Muscle of leg (tissue), 16 donors: ENCODE results near the gene TLDC2. TPM values are rescaled to one million over a fixed set of nuclear protein-coding genes. Genes with fewer than 3 reads are reported as not detected.
A peak's percentile ranks its signal among the peaks of the same experiment; 100 is the strongest.

ENCODE experiments used
- DNase-seq: peaks from one replicate; pipeline ENCODE4 v3.0.0; 2013
- H3K27ac ChIP-seq: one replicate; pipeline ENCODE4 v1.5.1; 2013; ENCODE audit warnings: mild to moderate bottlenecking, low read length, control low read depth
- H3K27me3 ChIP-seq: one replicate; pipeline ENCODE4 v1.6.1; 2013; ENCODE audit warnings: low read length; ENCODE audit not compliant: control insufficient read depth, insufficient read depth
- H3K36me3 ChIP-seq: one replicate; pipeline ENCODE4 v1.6.1; 2013; ENCODE audit warnings: low read length; ENCODE audit not compliant: control insufficient read depth, insufficient read depth
- H3K4me1 ChIP-seq: one replicate; pipeline ENCODE4 v1.6.1; 2013; ENCODE audit warnings: low read length; ENCODE audit not compliant: control insufficient read depth, insufficient read depth
- H3K4me3 ChIP-seq: one replicate; pipeline ENCODE4 v1.5.1; 2013; ENCODE audit warnings: low read length, control low read depth
- H3K9me3 ChIP-seq: replicated peaks from 2 replicates; pipeline ENCODE4 v1.6.1; 2013; ENCODE audit warnings: low read depth, low read length; ENCODE audit not compliant: control insufficient read depth
- WGBS: methylation state at CpG from one replicate; pipeline ENCODE4 v1.1.5; 2013; ENCODE audit warnings: missing lambda C conversion rate; ENCODE audit not compliant: insufficient coverage; 5-methylcytosine and 5-hydroxymethylcytosine counted together
- long read RNA-seq, 11 donors: transcript quantifications; one replicate each; lab custom pipeline, GENCODE V29; 2026
- polyA plus RNA-seq, 8 donors: library from polyadenylated mRNA; unstranded; fragments of 120-200 nt; gene quantifications; one replicate each; pipeline versions ENCODE4 v1.2.1 to v1.2.3, GENCODE V29; 2013; ENCODE audit warnings: inconsistent platforms in 1 of 8, low replicate concordance in 1 of 8; ENCODE audit not compliant: insufficient read length in 8 of 8, insufficient read depth in 1 of 8
- total RNA-seq: library from RNA; stranded (reverse); fragments of 120-200 nt; gene quantifications from one replicate; pipeline ENCODE4 v1.2.4, GENCODE V29; 2013

Gene TLDC2
- total RNA-seq, result 0.04 TPM
- polyA plus RNA-seq, result under 1 TPM in 7 of 8 donors, not detected in 1; 0.15 to 0.45 (median 0.26) TPM
- long read RNA-seq, donor 1, partial matches to known transcripts, result 6 of 6 reads
- long read RNA-seq, donor 1, other reads (novel, unspliced or antisense), result 0 of 6 reads
- long read RNA-seq, donor 2, result 0 reads
- long read RNA-seq, donor 3, partial matches to known transcripts, result 0 of 6 reads
- long read RNA-seq, donor 3, other reads (novel, unspliced or antisense), result 6 of 6 reads
- long read RNA-seq, donor 4, result 0 reads
- long read RNA-seq, donor 5, partial matches to known transcripts, result 0 of 12 reads
- long read RNA-seq, donor 5, other reads (novel, unspliced or antisense), result 12 of 12 reads
- long read RNA-seq, donor 6, result 0 reads
- long read RNA-seq, donor 7, partial matches to known transcripts, result 5 of 5 reads
- long read RNA-seq, donor 7, other reads (novel, unspliced or antisense), result 0 of 5 reads
- long read RNA-seq, donor 8, result 0 reads
- long read RNA-seq, donor 9, result 0 reads
- long read RNA-seq, donor 10, result 0 reads
- long read RNA-seq, donor 11, result 0 reads

- Histone ChIP-seq H3K27me3 (peaks cover 8% of the 10 kb centered on the region), H3K27ac (no peak within 1 kb of the TSS), H3K4me3 (no peak within 1 kb of the TSS), H3K9me3 (no peaks in the 10 kb centered on the region), H3K36me3 (no peaks in the 10 kb centered on the region), H3K4me1 (no peaks in the 10 kb centered on the region)
- DNase-seq, result no peak
- 76% methylated on average over 7 of the region's 14 CpGs for WGBS
These were observed at the start of gene TLDC2 for GRCh38 chr20:36875702-36876472. Gene TLDC2, plus strand, starts transcription at chr20:36876138. Its CDS starts 37 bp downstream, at chr20:36876175.

GRCh38 chr20:36826554-36827244 lies 49.2 kb upstream of the TLDC2 start:
- H3K27ac ChIP-seq, result no peak overlapping the region
- 80% methylated on average over 1 of the region's 7 CpGs for WGBS
- no peaks in the 10 kb centered on the region for H3K27me3 ChIP-seq
- peaks cover 31% of the 10 kb centered on the region for H3K4me1 ChIP-seq
- H3K9me3 ChIP-seq, result no peaks in the 10 kb centered on the region
- H3K36me3 ChIP-seq, result peaks cover 76% of the 10 kb centered on the region
- no peak for DNase-seq
- H3K4me3 ChIP-seq, result no peak overlapping the region

GRCh38 chr20:36827541-36828279 lies 48.2 kb upstream of the TLDC2 start:
- Histone ChIP-seq H3K9me3 (no peaks in the 10 kb centered on the region), H3K27me3 (no peaks in the 10 kb centered on the region), H3K36me3 (peaks cover 70% of the 10 kb centered on the region), H3K4me1 (peaks cover 31% of the 10 kb centered on the region), H3K27ac (no peak overlapping the region), H3K4me3 (no peak overlapping the region)
- DNase-seq, result no peak
- WGBS, result 81% methylated on average over 3 of the region's 11 CpGs

GRCh38 chr20:36830791-36831691 lies 44.9 kb upstream of the TLDC2 start:
- Histone ChIP-seq H3K27ac (peak overlapping the region; percentile 44), H3K4me1 (peaks cover 42% of the 10 kb centered on the region), H3K27me3 (no peaks in the 10 kb centered on the region), H3K4me3 (no peak overlapping the region), H3K9me3 (no peaks in the 10 kb centered on the region), H3K36me3 (peaks cover 52% of the 10 kb centered on the region)
- whole genome bisulfite sequencing, result 70% methylated on average over 6 of the region's 11 CpGs
- peak; percentile 39 for DNase-seq

- Histone ChIP-seq H3K27me3 (no peaks in the 10 kb centered on the region), H3K9me3 (no peaks in the 10 kb centered on the region), H3K27ac (peak overlapping the region; percentile 69), H3K36me3 (peaks cover 49% of the 10 kb centered on the region), H3K4me3 (no peak overlapping the region), H3K4me1 (peaks cover 49% of the 10 kb centered on the region)
- no peak for DNase-seq
- WGBS, result 50% methylated on average over 1 of the region's 7 CpGs
These were observed 43.1 kb upstream of the TLDC2 start for GRCh38 chr20:36832791-36833190.

- Histone ChIP-seq H3K4me3 (no peak overlapping the region), H3K9me3 (no peaks in the 10 kb centered on the region), H3K27me3 (no peaks in the 10 kb centered on the region), H3K27ac (peak overlapping the region; percentile 69), H3K4me1 (peaks cover 49% of the 10 kb centered on the region), H3K36me3 (peaks cover 45% of the 10 kb centered on the region)
- 70% methylated on average over 5 of the region's 19 CpGs for WGBS
- DNase-seq, result peak; percentile 80
These were observed 42.5 kb upstream of the TLDC2 start for GRCh38 chr20:36833275-36834020.

- DNase-seq, result no peak
- H3K27ac ChIP-seq, result peak overlapping the region; percentile 88
- 100% methylated on average over 3 of the region's 5 CpGs for WGBS
- peaks cover 49% of the 10 kb centered on the region for H3K4me1 ChIP-seq
- H3K4me3 ChIP-seq, result no peak overlapping the region
- H3K36me3 ChIP-seq, result peaks cover 42% of the 10 kb centered on the region
- no peaks in the 10 kb centered on the region for H3K9me3 ChIP-seq
- H3K27me3 ChIP-seq, result no peaks in the 10 kb centered on the region
These were observed 40.9 kb upstream of the TLDC2 start for GRCh38 chr20:36835025-36835424.

GRCh38 chr20:36835453-36836198 lies 40.3 kb upstream of the TLDC2 start:
- WGBS, result 5% methylated on average over 16 of the region's 28 CpGs
- H3K27me3 ChIP-seq, result no peaks in the 10 kb centered on the region
- peaks cover 49% of the 10 kb centered on the region for H3K4me1 ChIP-seq
- peaks cover 36% of the 10 kb centered on the region for H3K36me3 ChIP-seq
- H3K9me3 ChIP-seq, result no peaks in the 10 kb centered on the region
- peak overlapping the region; percentile 88 for H3K27ac ChIP-seq
- peak; percentile 99 for DNase-seq
- H3K4me3 ChIP-seq, result peak overlapping the region; percentile 14
